Immature natural killer cell (primary cell): ENCODE data around the gene SIN3B. TPM values are rescaled to one million over a fixed set of nuclear protein-coding genes. Genes with fewer than 3 reads are reported as not detected.
"Not testable (repeated sequence)": the region's sequence is repeated elsewhere in the genome, so short reads cannot be mapped to it uniquely, and the experiment has no call there.

Source experiments
- DNase-seq, 3 donors: peaks; one replicate each; pipeline ENCODE4 v3.0.0; 2022; ENCODE audit warnings: mixed read lengths in 1 of 3
- H3K27ac Mint-ChIP-seq, 6 donors: one replicate each; pipeline ENCODE4 v1.8.0; 2020; ENCODE audit warnings: mixed read lengths in 6 of 6, mild to moderate bottlenecking in 5 of 6, inconsistent platforms in 4 of 6, moderate library complexity in 3 of 6
- H3K27me3 Mint-ChIP-seq, 3 donors: one replicate each; pipeline ENCODE4 v1.8.0; 2020 to 2021; ENCODE audit warnings: low read depth in 3 of 3, mild to moderate bottlenecking in 3 of 3, mixed read lengths in 3 of 3, moderate library complexity in 3 of 3, inconsistent platforms in 1 of 3
- H3K36me3 Mint-ChIP-seq, 3 donors: one replicate each; pipeline ENCODE4 v1.8.0; 2020; ENCODE audit warnings: mixed read lengths in 3 of 3, inconsistent platforms in 2 of 3, mild to moderate bottlenecking in 2 of 3
- H3K4me1 Mint-ChIP-seq, 2 donors: one replicate each; pipeline ENCODE4 v1.8.0; 2020; ENCODE audit warnings: inconsistent platforms in 2 of 2, mild to moderate bottlenecking in 2 of 2, mixed read lengths in 2 of 2, moderate library complexity in 1 of 2
- H3K4me3 Mint-ChIP-seq, 5 donors: one replicate each; pipeline ENCODE4 v1.8.0; 2020; ENCODE audit warnings: mild to moderate bottlenecking in 5 of 5, mixed read lengths in 5 of 5, inconsistent platforms in 3 of 5, moderate library complexity in 3 of 5
- H3K9me3 Mint-ChIP-seq, 6 donors: one replicate each; pipeline ENCODE4 v1.8.0; 2020; ENCODE audit warnings: mild to moderate bottlenecking in 6 of 6, mixed read lengths in 6 of 6, inconsistent platforms in 4 of 6, moderate library complexity in 3 of 6
- polyA plus RNA-seq, 3 donors: library from polyadenylated mRNA; unstranded; fragments of 300-500 nt; fragmentation: Illumina TruSeq; gene quantifications; one replicate each; pipeline ENCODE4 v1.2.3, GENCODE V29; 2021

The SIN3B gene
- polyA plus RNA-seq, result 1 to 10 TPM; 1.8 to 7.9 (median 2.3) TPM

GRCh38 chr19:16829010-16829821 lies at the start of gene SIN3B:
TSS of gene SIN3B (plus strand) at chr19:16829398. CDS start at chr19:16829421, 23 bp downstream.
- DNase-seq, result peak; percentile 88 to 91 (median 89)
- Mint-ChIP-seq H3K4me3 (peak within 1 kb of the TSS; percentile 77 to 90 (median 83)), H3K36me3 (peaks cover 4 to 13% (median 11%) of the 10 kb centered on the region in 3 donors), H3K27me3 (peaks cover 9 to 12% (median 12%) of the 10 kb centered on the region in 3 donors), H3K9me3 (no peaks in the 10 kb centered on the region), H3K4me1 (peaks cover 24 to 27% of the 10 kb centered on the region in 2 donors), H3K27ac (peak within 1 kb of the TSS; percentile 69 to 91 (median 87))

- no peak overlapping the region for H3K4me3 Mint-ChIP-seq
- H3K27me3 Mint-ChIP-seq, result peaks cover 2 to 9% (median 3%) of the 10 kb centered on the region in 3 donors
- no peaks in the 10 kb centered on the region for H3K36me3 Mint-ChIP-seq
- H3K9me3 Mint-ChIP-seq, result no peaks in the 10 kb centered on the region
- no peak overlapping the region for H3K27ac Mint-ChIP-seq
- H3K4me1 Mint-ChIP-seq, result no peaks in the 10 kb centered on the region
- DNase-seq, result no peak
Observed at GRCh38 chr19:16779539-16780163, 49.5 kb upstream of the SIN3B start.

GRCh38 chr19:16782719-16783118 lies 46.5 kb upstream of the SIN3B start:
- H3K4me3 Mint-ChIP-seq, result no peak overlapping the region
- DNase-seq, result no peak
- no peaks in the 10 kb centered on the region for H3K36me3 Mint-ChIP-seq
- no peaks in the 10 kb centered on the region for H3K4me1 Mint-ChIP-seq
- no peak overlapping the region for H3K27ac Mint-ChIP-seq
- peaks cover 0 to 2% (median 0%) of the 10 kb centered on the region in 6 donors for H3K9me3 Mint-ChIP-seq
- peaks cover 3 to 8% (median 4%) of the 10 kb centered on the region in 3 donors for H3K27me3 Mint-ChIP-seq

GRCh38 chr19:16788479-16788878 lies 40.7 kb upstream of the SIN3B start:
- no peak overlapping the region for H3K4me3 Mint-ChIP-seq

GRCh38 chr19:16789238-16789637 lies 40.0 kb upstream of the SIN3B start:
- Mint-ChIP-seq H3K4me1 (no peaks in the 10 kb centered on the region), H3K27me3 (peaks cover 1 to 3% (median 1%) of the 10 kb centered on the region in 3 donors), H3K4me3 (no peak overlapping the region), H3K9me3 (peaks cover 7 to 21% (median 18%) of the 10 kb centered on the region in 6 donors), H3K36me3 (peaks cover 4 to 11% (median 4%) of the 10 kb centered on the region in 3 donors), H3K27ac (no peak overlapping the region)
- DNase-seq, result no peak

More at GRCh38 chr19:16788479-16788878, 40.7 kb upstream of the SIN3B start:
- H3K36me3 Mint-ChIP-seq, result peaks cover 4 to 11% (median 4%) of the 10 kb centered on the region in 3 donors
- no peak for DNase-seq
- no peaks in the 10 kb centered on the region for H3K4me1 Mint-ChIP-seq
- peaks cover 1 to 6% (median 1%) of the 10 kb centered on the region in 3 donors for H3K27me3 Mint-ChIP-seq
- H3K27ac Mint-ChIP-seq, result no peak overlapping the region
- H3K9me3 Mint-ChIP-seq, result peaks cover 7 to 21% (median 18%) of the 10 kb centered on the region in 6 donors

- Mint-ChIP-seq H3K4me1 (no peaks in the 10 kb centered on the region), H3K9me3 (peaks cover 7 to 21% (median 18%) of the 10 kb centered on the region in 6 donors), H3K27me3 (peaks cover 0 to 3% (median 3%) of the 10 kb centered on the region in 3 donors), H3K4me3 (no peak overlapping the region), H3K36me3 (peaks cover 4 to 11% (median 4%) of the 10 kb centered on the region in 3 donors), H3K27ac (no peak overlapping the region)
- no peak for DNase-seq
Observed at GRCh38 chr19:16790051-16790450, 39.1 kb upstream of the SIN3B start.

- no peak for DNase-seq
- H3K4me1 Mint-ChIP-seq, result no peaks in the 10 kb centered on the region
- peaks cover 0 to 3% (median 2%) of the 10 kb centered on the region in 3 donors for H3K27me3 Mint-ChIP-seq
- no peak overlapping the region for H3K27ac Mint-ChIP-seq
- no peak overlapping the region for H3K4me3 Mint-ChIP-seq
- H3K36me3 Mint-ChIP-seq, result peaks cover 4 to 11% (median 4%) of the 10 kb centered on the region in 3 donors
- H3K9me3 Mint-ChIP-seq, result peaks cover 7 to 21% (median 18%) of the 10 kb centered on the region in 6 donors
Observed at GRCh38 chr19:16791942-16792341, 37.3 kb upstream of the SIN3B start.

- Mint-ChIP-seq H3K27me3 (peaks cover 0 to 3% (median 2%) of the 10 kb centered on the region in 3 donors), H3K4me3 (no peak overlapping the region), H3K9me3 (peaks cover 0 to 8% (median 4%) of the 10 kb centered on the region in 6 donors), H3K36me3 (peaks cover 3 to 4% (median 3%) of the 10 kb centered on the region in 3 donors), H3K27ac (no peak overlapping the region), H3K4me1 (no peaks in the 10 kb centered on the region)
- no peak for DNase-seq
Observed at GRCh38 chr19:16794456-16795441, 34.4 kb upstream of the SIN3B start.

- H3K36me3 Mint-ChIP-seq, result no peaks in the 10 kb centered on the region
Observed at GRCh38 chr19:16795731-16796130, 33.5 kb upstream of the SIN3B start.

GRCh38 chr19:16797876-16798275 lies 31.3 kb upstream of the SIN3B start:
- Mint-ChIP-seq H3K27me3 (peaks cover 0 to 2% (median 0%) of the 10 kb centered on the region in 3 donors), H3K4me1 (no peaks in the 10 kb centered on the region), H3K9me3 (no peaks in the 10 kb centered on the region), H3K36me3 (no peaks in the 10 kb centered on the region), H3K4me3 (no peak overlapping the region), H3K27ac (no peak overlapping the region)
- no peak for DNase-seq

More at GRCh38 chr19:16795731-16796130, 33.5 kb upstream of the SIN3B start:
- no peak for DNase-seq
- peaks cover 0 to 4% (median 0%) of the 10 kb centered on the region in 6 donors for H3K9me3 Mint-ChIP-seq
- no peak overlapping the region for H3K4me3 Mint-ChIP-seq
- no peaks in the 10 kb centered on the region for H3K4me1 Mint-ChIP-seq
- H3K27me3 Mint-ChIP-seq, result peaks cover 0 to 3% (median 2%) of the 10 kb centered on the region in 3 donors
- peak overlapping the region in 1 of 6 donors; percentile 11 for H3K27ac Mint-ChIP-seq

- H3K4me3 Mint-ChIP-seq, DNase-seq, H3K36me3 Mint-ChIP-seq, H3K9me3 Mint-ChIP-seq, H3K27ac Mint-ChIP-seq, H3K27me3 Mint-ChIP-seq, H3K4me1 Mint-ChIP-seq: not testable (repeated sequence)
Observed at GRCh38 chr19:16798326-16798725, 30.9 kb upstream of the SIN3B start.

GRCh38 chr19:16799740-16800139 lies 29.5 kb upstream of the SIN3B start:
- no peak for DNase-seq
- no peaks in the 10 kb centered on the region for H3K4me1 Mint-ChIP-seq
- peaks cover 0 to 6% (median 0%) of the 10 kb centered on the region in 3 donors for H3K27me3 Mint-ChIP-seq
- H3K36me3 Mint-ChIP-seq, result no peaks in the 10 kb centered on the region
- no peak overlapping the region for H3K4me3 Mint-ChIP-seq
- H3K9me3 Mint-ChIP-seq, result no peaks in the 10 kb centered on the region
- no peak overlapping the region for H3K27ac Mint-ChIP-seq

- no peaks in the 10 kb centered on the region for H3K4me1 Mint-ChIP-seq
- DNase-seq, result no peak
- H3K27ac Mint-ChIP-seq, result no peak overlapping the region
- H3K9me3 Mint-ChIP-seq, result no peaks in the 10 kb centered on the region
- no peaks in the 10 kb centered on the region for H3K36me3 Mint-ChIP-seq
- no peak overlapping the region for H3K4me3 Mint-ChIP-seq
- H3K27me3 Mint-ChIP-seq, result peaks cover 0 to 4% (median 0%) of the 10 kb centered on the region in 3 donors
Observed at GRCh38 chr19:16801600-16802013, 27.6 kb upstream of the SIN3B start.
